HuH-7.5 (cell line): ENCODE results near the gene HIGD1B.
A peak's percentile ranks its signal among the peaks of the same experiment; 100 is the strongest.

Experiments used
- DNase-seq: peaks from one replicate; pipeline ENCODE4 v3.0.0; 2011; ENCODE audit warnings: low spot score

HIGD1B gene

DNA sequence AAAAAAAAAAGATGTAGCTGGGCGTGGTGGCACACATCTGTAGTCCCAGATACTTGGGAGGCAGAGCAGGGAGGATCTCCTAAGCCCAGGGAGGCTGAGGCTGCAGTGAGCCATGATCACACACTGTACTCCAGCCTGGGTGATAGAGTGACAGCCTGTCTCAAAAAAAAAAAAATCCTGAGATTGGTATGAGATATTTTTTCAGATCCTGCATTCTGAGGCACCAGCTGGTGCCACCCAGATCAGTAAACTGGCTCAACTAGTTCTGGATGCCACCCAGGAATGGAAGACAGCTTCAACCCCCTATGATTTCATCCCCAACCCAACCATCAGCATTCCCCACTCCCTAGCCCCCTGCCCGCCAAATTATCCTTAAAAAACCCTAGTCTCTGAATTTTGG lies 10.5 kb upstream of the HIGD1B start:
- DNase-seq: no peak

DNA sequence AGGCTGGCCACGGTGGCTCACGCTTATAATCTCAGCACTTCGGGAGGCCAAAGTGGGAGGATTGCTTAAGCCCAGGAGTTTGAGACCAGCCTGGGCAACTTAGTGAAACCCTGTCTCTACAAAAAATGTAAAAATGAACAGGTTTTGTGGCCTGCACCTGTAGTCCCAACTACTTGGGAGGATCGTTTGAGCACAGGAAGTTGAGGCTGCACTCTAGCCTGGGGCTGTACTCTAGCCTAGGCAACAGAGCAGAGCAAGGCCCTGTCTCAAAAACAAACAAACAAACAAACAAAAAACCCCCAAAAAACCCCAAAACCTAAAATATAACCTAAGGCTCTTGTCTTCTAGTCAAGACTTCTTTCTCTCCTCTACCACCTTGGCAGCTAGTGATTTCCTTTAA lies 7.4 kb upstream of the HIGD1B start:
- DNase-seq: no peak

GRCh38 chr17:44840936-44841335 lies 6.7 kb upstream of the HIGD1B start:
- DNase-seq: no peak

GRCh38 chr17:44842748-44843147 lies 4.9 kb upstream of the HIGD1B start:
- DNase-seq: no peak

- no peak for DNase-seq
These were observed 3.3 kb upstream of the HIGD1B start for GRCh38 chr17:44844390-44844830.

DNA sequence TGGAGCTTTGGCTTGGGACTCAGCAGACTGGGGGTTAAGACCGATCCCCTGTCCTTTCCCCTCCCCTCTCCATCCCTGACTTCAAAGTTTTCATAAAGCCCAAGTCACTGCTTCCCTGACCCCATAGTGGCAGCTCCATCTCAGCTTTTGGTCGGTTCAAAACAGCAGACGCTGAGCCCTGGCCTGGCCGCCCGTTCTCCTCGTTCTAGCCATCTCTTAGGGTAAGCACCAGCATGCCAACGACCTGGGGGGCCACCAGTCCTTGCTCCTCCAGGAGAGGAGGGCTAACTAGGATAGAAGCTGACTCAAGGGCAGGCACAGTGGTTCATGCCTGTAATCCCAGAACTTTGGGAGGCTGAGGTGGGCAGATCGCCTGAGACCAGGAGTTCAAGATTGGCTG lies 1.5 kb upstream of the HIGD1B start:
- no peak for DNase-seq

- no peak for DNase-seq
These were observed 643 bp downstream of the HIGD1B start for GRCh38 chr17:44848257-44848795.

GRCh38 chr17:44848961-44849489 lies 1.3 kb downstream of the HIGD1B start:
- DNase-seq: no peak

DNA sequence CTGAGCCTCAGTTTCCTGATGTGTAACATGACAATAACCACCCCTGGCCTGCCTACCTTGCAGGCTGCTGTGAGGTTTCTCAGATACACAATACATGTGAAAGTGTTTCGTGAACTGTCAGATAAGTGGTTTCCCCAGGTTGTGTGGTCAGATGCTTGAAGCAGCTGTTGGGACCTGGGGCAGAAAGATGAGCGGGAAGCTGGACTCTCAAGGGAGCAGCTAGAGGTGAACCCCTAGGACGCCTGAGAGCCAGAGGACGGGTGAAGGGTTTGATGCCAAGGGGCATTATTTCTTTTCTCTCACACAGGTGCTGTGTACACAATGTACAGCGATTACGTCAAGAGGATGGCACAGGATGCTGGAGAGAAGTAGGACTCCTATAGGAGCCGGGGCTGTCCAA lies 2.3 kb downstream of the HIGD1B start:
- DNase-seq: no peak

DNA sequence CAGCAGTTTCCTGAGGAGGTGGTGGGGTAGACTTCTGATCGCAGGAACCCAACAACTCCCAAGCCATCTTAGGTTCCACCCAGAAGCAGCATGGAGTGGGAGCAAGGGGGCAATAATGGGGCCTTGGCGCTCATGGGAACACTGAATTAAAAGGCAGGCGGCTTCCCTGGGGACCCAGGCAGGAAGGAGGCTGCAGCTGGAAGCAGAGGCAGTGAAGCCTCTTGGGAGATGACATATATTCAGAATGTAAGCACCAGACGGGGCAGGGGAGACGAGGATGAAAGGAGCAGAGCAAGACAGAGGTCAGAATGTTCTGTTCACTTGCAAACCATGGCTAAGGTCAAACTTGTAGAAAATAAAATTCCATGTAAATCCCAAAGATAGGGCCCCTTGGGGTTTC lies 2.9 kb downstream of the HIGD1B start:
- DNase-seq: no peak

- DNase-seq: no peak
These were observed 6.5 kb downstream of the HIGD1B start for GRCh38 chr17:44854192-44854591.

DNA sequence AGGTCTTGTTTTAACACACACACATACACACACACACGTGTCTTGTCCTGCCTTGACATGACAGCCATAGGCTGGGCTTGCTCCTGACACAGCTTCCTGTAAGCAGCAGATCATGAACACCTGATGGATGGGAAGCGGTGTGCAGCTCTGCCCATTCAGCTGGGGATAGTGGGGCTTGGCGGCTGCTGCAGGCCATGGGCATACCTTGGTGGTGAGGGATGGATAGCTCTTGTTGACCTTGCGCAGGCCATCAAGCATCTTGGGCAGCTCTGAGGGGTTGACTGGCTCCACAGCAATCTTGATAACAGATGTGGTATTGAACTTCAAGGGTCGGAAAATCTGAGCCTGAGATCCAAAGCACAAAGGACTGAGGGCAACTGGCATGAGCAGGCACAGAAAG lies 12.0 kb downstream of the HIGD1B start:
- no peak for DNase-seq

DNA sequence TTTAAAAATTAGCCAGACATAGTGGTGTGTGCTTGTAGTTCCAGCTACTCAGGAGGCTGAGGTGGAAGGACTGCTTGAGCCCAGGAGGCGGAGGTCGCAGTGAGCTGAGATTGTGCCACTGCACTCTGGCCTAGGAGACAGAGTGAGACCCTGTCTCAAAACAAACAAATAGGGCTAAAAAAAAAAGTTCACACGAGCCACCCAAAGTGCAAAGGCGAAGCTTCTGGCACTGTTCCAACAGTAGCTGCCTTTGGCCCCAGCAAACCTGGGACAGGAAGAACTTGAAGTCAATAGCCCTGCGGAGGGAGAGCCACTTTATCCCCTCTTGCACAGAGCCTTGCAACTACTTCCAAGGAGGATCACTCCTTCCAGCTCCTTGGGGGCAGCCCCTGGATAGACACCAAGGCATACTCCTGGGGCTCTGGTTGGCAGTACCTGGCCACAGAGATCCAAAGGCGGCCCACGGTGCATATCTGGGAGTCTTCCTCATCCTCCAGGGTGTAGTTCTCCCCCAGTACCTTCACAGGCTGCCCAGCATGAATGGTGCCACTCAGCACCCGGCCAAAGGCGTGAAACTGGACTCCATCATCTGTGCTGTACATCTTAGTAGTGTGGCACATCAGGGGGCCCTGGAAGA lies 14.7 kb downstream of the HIGD1B start:
- no peak for DNase-seq

DNA sequence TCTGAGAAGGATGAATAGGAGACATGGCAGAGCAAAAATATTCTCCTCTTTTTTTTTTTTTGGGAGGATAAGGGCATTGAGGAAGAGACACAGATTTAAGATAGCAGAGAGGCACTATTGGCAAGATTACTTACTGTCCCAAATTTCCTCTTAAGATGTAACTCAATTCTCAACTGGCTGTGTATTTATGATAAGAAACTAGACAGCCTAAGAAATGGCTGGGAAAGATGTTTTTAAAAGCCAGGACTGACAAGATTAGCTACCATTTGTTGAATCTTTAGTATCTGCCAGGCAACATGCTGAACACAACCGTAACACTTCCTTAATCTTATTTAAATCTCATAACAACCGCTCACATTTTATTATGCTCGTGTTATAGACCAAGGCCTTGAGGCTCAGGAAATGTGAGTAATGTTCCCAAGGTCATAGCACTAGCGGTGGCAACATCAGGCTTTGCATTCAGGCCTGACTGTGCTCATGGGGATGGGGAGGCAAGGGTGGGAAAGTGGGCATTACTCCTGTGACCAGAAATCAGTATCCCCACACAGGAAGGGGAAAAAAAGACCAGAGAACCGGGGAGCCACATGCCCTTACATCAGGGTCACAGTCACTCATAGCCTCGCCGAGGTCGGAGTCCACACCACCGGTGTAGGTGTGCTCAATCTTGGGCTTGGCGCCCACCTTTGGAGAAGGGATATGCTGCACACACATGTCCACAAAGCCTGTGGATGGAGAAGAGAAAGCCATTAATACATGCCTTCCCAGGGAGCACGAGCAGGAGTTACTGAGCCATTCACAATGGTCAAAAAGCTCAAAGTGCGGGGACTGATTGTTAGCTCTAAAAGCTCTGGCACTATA lies 15.6 kb downstream of the HIGD1B start:
- no peak for DNase-seq

DNA sequence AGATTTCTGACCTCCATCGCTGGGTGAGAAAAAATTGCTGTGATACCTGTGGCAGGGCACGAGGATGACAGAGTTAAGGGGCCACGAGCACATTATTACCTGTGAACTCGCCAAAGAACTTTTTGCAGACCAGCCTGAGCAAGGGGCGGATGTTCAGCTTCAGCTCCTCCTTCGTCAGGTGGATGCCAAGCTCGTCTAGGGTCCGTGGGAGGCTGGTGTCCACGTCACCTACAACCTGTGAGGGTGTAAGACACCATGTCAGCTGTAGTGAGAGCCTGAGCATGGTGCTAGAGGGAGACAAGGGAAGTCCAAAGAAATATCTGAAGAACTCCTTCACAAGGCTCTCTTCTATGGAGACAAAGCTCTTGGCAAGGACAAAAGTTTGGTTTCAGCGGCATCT lies 17.1 kb downstream of the HIGD1B start:
- no peak for DNase-seq

GRCh38 chr17:44865231-44865660 lies 17.6 kb downstream of the HIGD1B start:
- peak; percentile 75 for DNase-seq

GRCh38 chr17:44865931-44866330 lies 18.2 kb downstream of the HIGD1B start:
- DNase-seq: no peak

DNA sequence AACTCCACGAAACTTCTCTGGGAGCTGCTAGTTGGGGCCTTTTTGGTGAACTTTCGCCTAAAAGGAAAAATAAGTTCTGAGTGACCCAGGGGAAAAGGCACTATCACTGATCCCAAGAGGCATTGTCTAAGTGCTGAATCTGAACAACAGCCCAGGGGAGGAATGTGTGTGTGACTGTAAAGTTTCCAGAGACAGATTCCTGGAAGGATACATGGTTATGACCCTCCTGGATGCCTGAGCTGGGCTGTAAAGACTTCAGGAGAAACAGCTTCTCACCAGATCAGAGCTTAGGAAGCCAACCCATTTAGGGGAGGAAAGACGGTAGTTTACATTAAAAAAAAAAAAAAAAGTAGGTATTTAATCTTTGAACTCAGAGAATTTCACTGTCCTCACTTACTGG lies 20.2 kb downstream of the HIGD1B start:
- DNase-seq: no peak

DNA sequence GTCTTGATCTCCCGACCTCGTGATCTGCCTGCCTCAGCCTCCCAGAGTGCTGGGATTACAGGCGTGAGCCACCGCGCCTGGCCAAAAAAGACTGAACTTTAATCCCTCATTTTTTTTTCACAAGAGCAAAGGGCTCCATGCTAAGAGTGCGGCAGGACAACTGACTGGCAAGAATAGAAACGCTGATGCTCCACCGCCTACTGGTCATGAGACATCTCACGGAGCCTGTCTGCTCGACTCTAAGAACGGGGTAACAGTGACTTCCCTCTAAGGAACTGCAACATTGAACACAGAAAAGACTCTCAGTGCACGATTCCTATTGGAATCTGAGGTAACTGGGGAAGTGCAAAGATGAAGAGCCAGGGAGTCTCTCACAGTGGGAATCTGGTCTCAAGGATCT lies 23.9 kb downstream of the HIGD1B start:
- DNase-seq: no peak

DNA sequence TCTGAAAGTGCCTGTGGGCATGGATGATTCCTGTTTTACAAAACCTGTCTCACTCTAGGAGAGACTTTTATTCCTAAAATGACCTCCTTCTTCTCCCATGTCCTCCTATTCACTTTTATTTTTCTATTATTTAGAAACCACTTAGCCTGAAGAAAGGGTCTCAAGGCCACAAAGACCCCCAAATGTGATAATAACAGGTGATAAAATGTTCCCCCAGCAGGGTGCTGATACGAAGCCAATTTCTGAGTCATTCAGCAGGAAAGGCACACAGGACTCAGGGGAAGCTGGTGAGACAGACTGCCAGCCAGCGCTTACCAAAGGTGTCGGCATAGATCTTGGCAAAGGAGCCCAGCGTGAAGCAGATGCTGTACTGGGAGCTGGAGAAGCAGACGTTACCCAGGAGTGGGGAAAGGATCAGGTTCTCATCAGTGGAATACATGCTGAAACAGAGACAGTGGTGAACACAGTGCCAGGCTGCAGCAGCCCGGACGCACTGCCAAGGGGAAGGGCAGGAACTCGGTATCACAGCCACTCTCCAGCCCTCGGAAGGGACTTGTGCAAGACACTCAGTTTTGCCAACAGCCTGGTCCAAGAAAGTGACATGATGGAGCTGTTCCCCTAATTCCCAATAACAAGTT lies 24.6 kb downstream of the HIGD1B start:
- no peak for DNase-seq

DNA sequence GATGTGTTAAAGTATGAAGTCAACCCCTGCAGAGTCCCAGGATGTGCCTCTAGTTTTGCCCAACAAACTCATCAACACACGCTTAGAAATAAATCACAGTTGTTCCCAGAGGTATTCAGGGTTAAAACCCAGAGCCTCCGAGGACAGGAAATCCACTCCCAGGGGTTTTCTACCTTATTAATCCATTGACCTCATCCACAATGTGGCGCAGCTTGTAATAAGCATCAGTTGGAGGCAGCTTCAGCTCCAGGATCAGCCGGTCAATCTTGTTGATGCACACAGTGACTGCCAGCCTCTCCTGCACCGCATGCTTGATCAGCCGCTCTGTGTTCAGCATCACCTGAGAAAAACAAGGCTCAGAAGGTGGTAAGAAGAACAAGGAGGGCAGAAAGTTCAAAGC lies 28.1 kb downstream of the HIGD1B start:
- DNase-seq: no peak

DNA sequence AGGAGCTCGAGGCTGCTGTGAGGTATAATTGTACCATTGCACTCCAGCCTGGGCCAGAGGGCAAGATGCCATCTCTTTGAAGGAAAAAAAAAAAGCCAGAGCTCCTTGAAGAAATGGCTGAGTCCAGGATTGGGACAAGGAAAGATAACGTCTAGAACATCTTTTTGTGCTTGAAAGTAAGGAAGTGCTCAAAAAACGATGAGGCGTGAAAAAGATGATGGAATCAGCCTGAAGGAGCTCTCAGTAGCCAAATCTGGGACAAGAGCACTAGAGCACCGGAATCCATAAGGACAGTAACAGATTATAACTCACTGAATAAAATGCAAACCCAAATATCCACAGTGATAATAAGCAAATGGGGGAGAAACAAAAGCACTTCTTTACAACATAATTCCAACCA lies 29.4 kb downstream of the HIGD1B start:
- DNase-seq: no peak
